Stimulated activated CD4-positive, alpha-beta T cell treated with anti-CD3 and anti-CD28 coated beads, Interleukin-4, amount 100 ng/mL, for 1 hour (primary cell): ENCODE data around the gene CA5A.
"Not testable (repeated sequence)": the region's sequence is repeated elsewhere in the genome, so short reads cannot be mapped to it uniquely, and the experiment has no call there.

Source experiments
- DNase-seq: peaks from one replicate; pipeline ENCODE4 v3.0.0-alpha.2; 2020

CA5A gene

DNA sequence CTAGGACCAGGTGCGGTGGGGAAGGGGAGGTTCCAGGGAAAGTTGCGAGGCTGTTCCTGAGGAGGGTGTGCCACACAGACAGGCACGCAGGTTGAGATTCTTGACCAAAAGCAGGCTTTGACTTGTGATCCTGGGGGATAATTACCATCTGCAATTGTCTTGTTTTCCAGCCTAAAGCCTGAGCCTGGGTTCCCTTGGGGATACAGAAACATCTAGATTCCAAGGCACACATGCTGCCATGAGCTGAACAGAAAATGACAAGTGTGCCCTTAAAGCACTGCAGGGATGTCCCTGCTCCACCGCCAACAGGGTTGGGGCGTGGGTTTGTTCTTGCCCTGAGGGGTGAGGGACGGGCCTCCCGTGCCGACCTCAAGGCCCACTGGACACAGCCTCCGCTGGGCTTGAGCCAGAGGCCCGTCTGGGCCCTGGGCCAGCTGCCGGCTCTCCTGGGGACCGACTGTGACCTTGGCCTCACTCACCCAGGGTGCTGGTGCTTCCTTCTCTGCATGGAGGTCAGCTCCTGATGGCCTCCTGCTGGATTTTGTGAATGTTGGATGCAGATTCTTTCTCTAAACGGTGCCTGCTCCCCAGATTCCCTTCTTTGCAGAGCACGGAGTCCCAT is 14.0 kb downstream of the CA5A start:
- no peak for DNase-seq

- DNase-seq, result no peak
These were observed 15.0 kb downstream of the CA5A start for GRCh38 chr16:87921236-87921773.

DNA sequence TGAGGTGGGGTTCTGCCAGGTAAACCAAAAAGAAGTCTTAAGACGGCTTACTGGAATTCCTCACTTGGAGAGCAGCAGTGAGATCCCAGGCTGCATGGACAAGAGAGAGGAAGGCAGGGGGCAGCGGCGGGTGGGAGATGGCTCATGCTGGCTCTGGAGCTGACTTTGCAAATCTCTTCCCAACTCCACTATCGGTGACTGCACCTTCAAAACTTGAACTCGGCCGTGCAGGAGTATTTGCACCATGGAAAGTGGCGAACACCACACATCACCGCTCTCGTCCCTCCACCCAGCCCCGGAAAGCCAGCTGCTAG is 16.7 kb downstream of the CA5A start:
- no peak for DNase-seq

DNA sequence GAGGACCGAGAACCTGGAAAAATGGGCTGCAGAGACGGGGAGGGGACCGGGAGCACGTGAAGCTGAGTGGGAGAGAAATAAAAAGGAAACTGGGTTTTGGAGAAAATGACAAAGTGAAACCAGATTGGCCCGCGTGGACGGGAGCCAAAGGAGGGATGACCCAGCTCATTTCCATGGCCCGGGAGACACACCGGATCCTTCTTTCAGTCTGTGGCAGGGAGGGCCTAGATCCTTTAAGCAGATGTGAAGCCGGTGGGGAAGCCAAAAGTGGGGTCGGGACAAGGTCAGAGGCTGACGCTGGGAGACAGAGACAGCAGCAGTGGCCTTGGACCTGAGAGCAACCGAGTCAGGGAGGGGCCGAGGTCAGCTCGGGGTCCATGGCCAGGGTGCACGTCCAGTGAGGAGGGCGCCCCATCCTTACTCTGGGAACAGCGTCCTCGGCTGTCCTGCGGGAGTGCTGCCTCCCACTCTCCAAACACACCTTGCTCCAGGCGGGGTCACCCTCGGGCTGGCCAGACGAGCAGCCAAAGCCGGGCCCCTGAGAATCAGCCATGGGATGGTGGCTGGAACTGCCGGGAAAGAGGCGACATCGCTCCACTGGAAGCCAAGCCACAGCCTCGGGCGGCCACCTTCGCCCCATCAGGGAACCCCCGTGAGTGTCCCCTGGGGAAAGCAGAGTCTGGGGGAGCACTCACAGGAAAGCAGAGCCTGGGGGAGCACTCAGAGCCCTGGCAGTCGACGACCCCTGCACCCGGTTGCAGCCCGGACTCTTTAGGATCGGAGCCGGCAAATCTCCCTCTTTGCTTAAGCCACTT is 17.3 kb downstream of the CA5A start:
- DNase-seq, result no peak

- no peak for DNase-seq
These were observed 18.0 kb downstream of the CA5A start for GRCh38 chr16:87918338-87918737.

DNA sequence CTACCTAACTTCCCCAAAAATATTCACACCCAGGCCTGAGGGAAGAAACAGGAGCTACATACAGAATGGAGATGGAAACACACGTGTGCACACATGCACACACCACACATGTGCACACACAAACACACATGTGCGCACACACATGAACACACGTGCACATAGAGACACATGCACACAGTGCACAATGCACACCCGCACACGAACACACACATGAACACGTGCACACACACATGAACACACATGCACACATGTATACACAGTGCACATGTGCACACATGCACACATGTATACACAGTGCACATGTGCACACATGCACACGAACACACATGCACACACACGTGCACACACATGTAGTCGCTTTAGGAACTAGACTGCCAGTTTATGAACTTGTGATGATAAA is 18.8 kb downstream of the CA5A start:
- DNase-seq, result no peak

DNA sequence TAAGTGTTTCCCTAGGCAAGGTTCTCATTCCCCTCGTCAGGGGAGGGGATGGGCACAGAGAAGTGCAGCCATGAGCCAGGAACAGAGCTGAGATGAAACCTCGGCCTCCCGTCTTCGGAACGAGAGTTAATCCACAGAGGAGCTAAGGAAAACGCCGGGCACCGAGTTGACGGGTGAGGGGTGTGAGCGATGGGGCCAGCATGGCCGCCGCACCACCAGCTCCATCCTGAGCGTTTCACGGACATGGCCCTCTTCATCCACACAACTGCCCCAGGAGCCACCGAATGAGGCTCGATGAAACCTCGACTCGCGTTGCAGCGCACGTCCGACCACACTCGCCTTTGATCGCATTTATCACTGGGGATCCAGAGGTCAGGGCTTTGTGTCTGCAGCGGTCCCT is 21.5 kb downstream of the CA5A start:
- DNase-seq, result no peak

DNA sequence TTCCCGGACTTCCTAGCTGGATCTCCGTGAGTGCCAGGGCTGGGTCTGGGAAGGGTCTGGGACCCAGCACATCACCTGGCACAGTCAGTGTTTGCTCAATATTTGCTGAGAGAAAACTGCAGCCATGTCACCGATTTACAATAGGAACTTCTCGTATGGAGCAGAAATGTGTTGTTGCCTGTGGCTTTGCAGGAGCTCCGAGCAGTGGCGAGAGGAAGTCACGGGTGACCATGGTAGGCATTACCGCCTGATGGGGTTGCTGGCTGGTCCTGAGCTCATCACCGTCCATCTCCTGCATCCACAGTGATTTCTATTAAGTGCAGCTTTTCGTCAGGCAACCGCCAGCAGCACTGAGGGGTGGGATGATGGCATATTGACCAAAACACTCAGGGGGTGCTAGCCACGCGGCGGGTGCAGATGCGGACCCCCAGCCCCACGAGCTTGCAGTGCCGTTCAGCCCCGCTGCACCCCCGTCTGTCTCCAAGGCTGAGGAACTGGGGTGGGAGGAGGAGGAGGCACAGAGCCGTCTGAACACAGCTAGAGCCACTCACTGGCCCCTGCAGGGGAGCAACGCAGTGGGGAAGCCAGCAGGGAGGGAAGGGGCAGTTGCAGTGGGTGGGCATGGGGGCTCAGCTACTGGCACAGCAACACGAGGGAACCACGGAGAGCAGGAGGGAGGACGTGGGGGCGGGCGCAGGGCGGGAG is 22.2 kb downstream of the CA5A start:
- not testable (repeated sequence) for DNase-seq

DNA sequence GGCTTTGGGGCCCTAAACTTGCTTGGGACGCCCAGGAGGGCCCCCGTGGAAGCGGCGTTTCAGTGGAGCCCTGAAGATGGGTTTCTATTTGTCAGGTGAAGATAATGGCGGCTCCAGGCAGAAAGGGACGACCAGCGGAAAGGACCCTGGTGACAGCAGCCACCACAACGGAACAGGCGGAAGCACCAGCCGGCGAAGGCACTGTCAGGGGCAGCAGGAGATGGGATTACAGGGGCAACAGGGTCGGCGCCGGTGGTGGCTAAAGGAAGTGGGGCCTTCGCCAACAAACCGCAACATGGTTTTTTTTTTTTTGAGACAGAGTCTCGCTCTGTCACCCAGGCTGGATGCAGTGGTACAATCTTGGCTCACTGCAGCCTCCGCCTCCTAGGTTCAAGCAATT is 23.6 kb downstream of the CA5A start:
- not testable (repeated sequence) for DNase-seq

DNA sequence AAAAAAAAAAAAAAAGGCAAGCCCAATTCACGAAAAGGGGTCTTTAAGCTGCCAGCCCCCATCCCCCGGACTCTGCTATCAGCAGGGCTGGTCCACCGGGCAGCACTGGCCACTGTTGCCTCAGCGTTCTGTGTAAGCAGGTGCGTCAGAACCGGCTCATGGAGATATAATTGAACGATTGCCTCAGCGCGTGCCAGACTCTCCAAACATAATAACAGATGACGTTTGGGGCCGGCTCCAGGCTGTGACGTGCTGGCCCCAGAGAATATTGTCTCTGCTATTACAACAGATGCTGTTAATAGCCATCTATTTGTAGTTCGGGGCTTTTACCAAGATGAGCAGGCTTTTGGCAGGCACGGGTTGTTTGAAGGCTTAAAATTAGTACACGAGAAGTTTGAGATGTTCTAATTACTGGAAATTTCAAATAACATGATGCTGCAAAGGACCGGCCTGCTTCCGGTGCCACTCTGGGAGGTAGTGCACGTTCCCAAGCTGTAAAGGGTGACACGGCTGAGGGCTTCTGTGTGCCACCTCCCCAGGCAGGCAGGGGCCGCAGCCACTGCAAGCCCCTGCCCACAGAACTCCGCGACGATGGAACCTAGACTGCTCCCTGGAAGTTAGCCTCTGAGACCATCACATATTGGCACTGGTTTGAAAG is 25.1 kb downstream of the CA5A start:
- DNase-seq, result not testable (repeated sequence)

GRCh38 chr16:87909203-87909935 is 27.0 kb downstream of the CA5A start:
- DNase-seq, result peak; percentile 87

DNA sequence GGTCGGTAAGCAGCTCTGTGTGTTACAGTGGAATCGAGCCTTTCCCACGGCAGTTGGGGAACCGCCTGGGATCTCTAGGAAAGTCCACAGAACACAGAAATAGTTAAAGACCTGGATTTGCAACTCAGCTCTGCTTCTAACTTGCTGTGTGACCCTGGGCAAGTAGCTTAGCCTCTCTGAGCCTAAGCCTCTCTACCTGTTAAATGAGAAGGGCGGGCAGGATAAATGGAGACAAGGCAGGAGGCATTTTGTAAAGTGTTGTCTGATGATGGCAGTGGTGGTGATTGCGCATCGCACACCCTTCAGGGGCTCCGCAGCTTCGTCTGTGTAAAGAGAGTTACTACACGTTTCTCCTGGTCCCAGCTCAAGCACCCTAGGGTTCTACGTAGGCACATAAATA is 28.2 kb downstream of the CA5A start:
- DNase-seq, result not testable (repeated sequence)

DNA sequence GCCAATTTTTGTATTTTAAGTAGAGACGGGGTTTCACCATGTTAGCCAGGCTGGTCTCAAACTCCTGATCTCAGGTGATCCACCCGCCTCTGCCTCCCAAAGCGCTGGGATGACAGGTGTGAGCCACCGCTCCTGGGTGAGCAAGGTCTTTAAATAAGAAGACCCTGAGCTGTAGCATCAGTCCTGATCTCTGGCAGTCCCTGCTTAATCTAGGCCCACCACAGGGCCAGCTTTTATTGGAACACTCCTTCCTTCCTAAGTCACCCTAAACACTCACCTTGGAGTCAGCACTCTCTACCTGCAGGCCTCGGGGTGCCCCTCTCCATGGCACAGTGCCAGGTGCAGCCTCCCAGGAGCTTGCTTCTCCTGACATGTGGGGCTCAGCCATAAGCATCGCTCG is 30.8 kb downstream of the CA5A start:
- DNase-seq, result not testable (repeated sequence)

- DNase-seq, result not testable (repeated sequence)
These were observed 31.4 kb downstream of the CA5A start for GRCh38 chr16:87904963-87905362.

GRCh38 chr16:87900489-87900888 is 35.8 kb downstream of the CA5A start:
- DNase-seq, result not testable (repeated sequence)

DNA sequence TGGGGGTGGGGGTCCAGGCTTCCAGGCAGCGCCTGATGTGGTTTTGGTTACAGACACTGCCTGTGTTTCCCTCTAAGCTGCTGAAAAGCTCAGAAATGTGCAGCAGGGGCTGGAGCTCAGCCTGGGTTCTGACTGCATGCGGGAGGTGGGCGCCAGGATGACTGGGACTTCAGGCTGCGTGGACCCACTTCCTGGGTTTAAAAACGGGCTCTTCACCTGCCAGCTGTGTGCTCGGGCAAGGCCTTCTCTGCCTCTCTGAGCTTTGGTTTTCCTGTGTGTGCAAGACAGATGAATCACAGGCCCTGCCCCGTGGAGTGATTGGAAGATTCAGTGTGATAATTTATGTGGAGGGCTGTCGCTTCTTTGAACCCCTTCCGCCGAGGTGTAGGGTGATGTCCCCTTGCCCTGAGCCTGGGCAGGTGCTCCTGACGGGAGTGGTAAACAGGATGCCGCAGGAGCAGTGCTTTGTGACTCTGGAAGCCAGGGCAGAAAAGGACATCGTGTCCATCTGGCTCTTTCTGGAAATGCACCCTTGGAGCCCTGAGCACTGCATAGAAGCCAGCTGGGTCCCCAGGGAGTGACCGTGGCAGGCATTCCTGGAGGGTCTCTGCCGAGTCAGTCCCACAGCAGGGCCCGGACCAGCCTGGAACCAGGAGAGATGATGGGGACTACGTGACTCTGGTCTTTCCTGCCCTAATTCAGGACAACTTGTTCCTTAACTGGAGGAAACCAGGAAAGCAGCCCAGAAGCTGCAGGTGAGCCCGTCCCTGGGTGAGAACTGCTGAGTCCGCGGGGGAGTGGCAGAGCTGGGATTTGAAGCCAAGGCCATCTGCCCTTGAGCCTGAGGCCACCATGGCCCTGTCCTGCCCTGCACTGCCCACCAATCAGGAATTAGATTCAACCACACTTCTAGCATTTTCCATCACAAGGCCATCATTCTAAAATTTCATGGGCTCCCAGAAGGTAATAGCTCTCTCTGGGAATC is 38.5 kb downstream of the CA5A start:
- DNase-seq, result peak; percentile 53

GRCh38 chr16:87896924-87897520 is 39.3 kb downstream of the CA5A start:
- not testable (repeated sequence) for DNase-seq

DNA sequence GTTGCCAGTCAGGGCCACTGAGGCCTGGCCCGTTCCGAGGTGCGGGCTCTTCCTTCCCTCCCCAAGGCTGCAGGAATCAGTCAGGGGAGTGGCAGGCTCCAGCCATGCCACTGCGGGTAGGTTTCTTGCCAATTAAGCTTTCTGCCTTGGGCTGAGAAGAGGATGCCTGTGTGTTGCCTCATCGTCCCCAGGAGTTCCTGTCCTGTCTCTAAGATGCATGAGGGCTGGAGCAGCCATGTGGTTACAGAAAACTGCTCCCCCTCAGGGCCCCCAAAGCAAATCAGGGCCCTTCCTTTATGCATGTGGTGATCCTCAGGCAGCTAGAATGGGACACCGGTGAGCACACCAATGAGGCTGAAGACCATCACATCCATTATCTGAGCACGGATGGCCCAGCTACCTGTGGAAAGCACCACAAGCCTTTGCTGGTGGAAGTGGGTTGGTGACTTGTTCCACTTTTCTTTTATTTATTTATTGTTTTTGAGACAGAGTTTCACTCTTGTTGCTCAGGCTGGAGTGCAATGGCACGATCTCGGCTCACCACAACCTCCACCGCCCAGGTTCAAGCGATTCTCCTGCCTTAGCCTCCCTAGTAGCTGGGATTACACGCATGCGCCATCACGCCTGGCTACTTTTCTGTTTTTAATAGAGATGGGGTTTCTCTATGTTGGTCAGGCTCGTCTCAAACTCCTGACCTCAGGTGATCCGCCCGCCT is 40.0 kb downstream of the CA5A start:
- DNase-seq, result not testable (repeated sequence)

- DNase-seq, result peak; percentile 76
These were observed 40.6 kb downstream of the CA5A start for GRCh38 chr16:87895641-87896141.

- not testable (repeated sequence) for DNase-seq
These were observed 42.3 kb downstream of the CA5A start for GRCh38 chr16:87894005-87894404.
